Ovary (tissue), 9 donors: ENCODE data around the gene CDKAL1. TPM values are rescaled to one million over a fixed set of nuclear protein-coding genes. Genes with fewer than 3 reads are reported as not detected.

ENCODE experiments used
- DNase-seq, 5 donors: peaks; one replicate each; pipeline ENCODE4 v3.0.0-alpha.2; 2019 to 2020
- H3K27ac ChIP-seq, 2 donors: fragments of 200-600 bp; one replicate each; pipeline versions ENCODE4 v1.5.1 to v1.8.0; 2019 to 2022
- H3K27me3 ChIP-seq: fragments of 200-600 bp; one replicate; pipeline ENCODE4 v1.8.0; 2022
- H3K36me3 ChIP-seq: fragments of 200-600 bp; sonication (generic); one replicate; pipeline ENCODE4 v1.5.1; 2019
- H3K4me1 ChIP-seq: one replicate; pipeline ENCODE4 v1.8.1; 2013; ENCODE audit warnings: mild to moderate bottlenecking, moderate library complexity; ENCODE audit not compliant: insufficient read depth
- H3K4me3 ChIP-seq: fragments of 200-600 bp; sonication (generic); one replicate; pipeline ENCODE4 v1.5.1; 2017
- H3K9me3 ChIP-seq, 2 donors: fragments of 200-600 bp in 1 of 2; sonication (generic) in 1 of 2; one replicate each; pipeline versions ENCODE4 v1.5.1 to v1.8.1; 2013 to 2019; ENCODE audit warnings: mild to moderate bottlenecking in 1 of 2, moderate library complexity in 1 of 2
- EP300 ChIP-seq: sonication (generic); formaldehyde crosslinking; IDR thresholded peaks from one replicate; pipeline ENCODE4 v1.6.1; 2017; ENCODE audit warnings: antibody characterized with exemption
- POLR2A ChIP-seq: fragments of 450-650 bp; IDR thresholded peaks from one replicate; pipeline ENCODE4 v1.6.1; 2017; ENCODE audit warnings: antibody characterized with exemption, mild to moderate bottlenecking, moderate library complexity
- WGBS, 3 donors: extraction: QIAGEN DNeasy Blood & Tissue Kit in 1 of 3; methylation state at CpG; one replicate each; pipeline versions ENCODE4 v1.1.5 to v1.1.7; 2013 to 2017; 5-methylcytosine and 5-hydroxymethylcytosine counted together
- intact Hi-C, 4 donors: fragments of 100-400 bp; cut with DNase I; formaldehyde crosslinking; loops; one replicate each; pipeline versions ENCODE4 v1.11.0 to v1.15.1; 2022 to 2023
- polyA plus RNA-seq, 2 donors: library from polyadenylated mRNA; stranded (reverse); fragments of 200-250 nt in 1 of 2; fragments of 350-450 nt in 1 of 2; fragmentation: Illumina TruSeq in 1 of 2; extraction: RNeasy Lipid Tissue Mini Kit (QIAGEN cat#74804) in 1 of 2; gene quantifications; one replicate each; pipeline ENCODE4 v1.2.3, GENCODE V29; 2013 to 2014
- total RNA-seq, 7 donors: library from RNA; depleted of rRNA in 2 of 7; stranded (reverse); fragments of >200 nt in 2 of 7; fragmentation: NEBNext Ultra II Directional in 3 of 7; extraction: Animal tissue kit (Norgen Biotek cat#: 25700) in 3 of 7; gene quantifications; one replicate each; pipeline versions ENCODE4 v1.1.0 to v1.2.4, GENCODE V29; 2016 to 2023
- TF ChIP-seq, protein P1 (sequence below), 3 donors: fragments of 450-650 bp in 2 of 3; fragments of 200-600 bp in 1 of 3; IDR thresholded peaks; one replicate each; pipeline versions ENCODE4 v1.5.1 to v1.8.0; 2016 to 2022; ENCODE audit warnings: antibody characterized with exemption in 3 of 3, mild to moderate bottlenecking in 1 of 3
- donor health status: DM: no; HTN: no; CAD: no; lungs with moderate emphysema.
- donor health status: DM: no; HTN: no; CAD: no.
- donor health status: Bipolar disorder and iron deficiency.
- donor health status: DM: yes; HTN: yes; CAD: no.
- donor health status: DM: no; HTN: no; CAD: no.
- donor health status: DM: yes; HTN: yes; CAD: no.

The CDKAL1 gene
- total and polyA plus RNA-seq, 9 donors, result 6.8 to 21.3 (median 18.9) TPM

DNA sequence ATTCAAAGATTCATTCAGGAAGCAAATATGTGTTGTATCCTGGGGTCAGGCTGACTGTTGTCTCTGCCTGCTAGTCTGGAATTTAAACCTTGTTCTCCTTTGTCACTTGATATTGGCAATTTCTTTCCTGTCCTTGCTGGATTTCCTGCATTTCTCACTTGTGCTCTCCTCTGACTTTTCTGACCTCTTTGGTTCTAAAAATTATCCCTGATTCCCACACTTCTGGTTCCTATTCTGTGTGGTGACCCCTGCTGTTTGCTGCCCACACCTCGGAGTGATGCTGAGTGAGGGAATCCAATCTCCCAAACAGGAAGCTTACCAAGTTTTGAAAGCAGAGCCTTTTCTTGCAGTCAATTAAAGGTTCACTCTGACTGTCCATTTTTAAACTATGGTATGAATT, 345.3 kb downstream of the CDKAL1 start:
- 32 to 50% (median 45%) methylated on average over 1 of the region's 1 CpG for WGBS, 3 donors

DNA sequence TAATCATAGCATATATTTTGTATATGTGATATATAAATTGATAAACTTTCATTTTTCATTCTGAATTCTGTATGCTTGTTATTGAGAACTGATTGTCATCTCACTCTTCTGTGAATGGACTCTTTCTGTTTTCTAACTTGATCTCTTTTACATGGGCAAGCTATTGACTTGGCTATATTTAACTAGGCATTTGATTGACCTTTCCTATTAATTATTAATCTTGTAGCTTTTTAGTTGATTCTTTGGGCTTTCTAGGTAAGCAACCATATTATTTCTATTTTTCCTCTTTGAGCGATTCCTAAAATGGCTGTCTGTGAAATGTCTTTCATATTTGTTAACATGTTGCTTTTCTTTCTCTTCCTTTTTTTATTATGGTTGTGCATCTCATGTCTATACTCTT, 347.1 kb downstream of the CDKAL1 start:
- 94 to 100% (median 95%) methylated on average over 1 of the region's 1 CpG for WGBS, 3 donors

More for the DNA sequence above, 345.3 kb downstream of the CDKAL1 start:
- no peak overlapping the region for H3K27ac ChIP-seq
- no peaks in the 10 kb centered on the region for H3K36me3 ChIP-seq
- intact Hi-C loops, result loop anchor here in 1 of 4 donors (5.0 kb wide), 1 partner anchor 708 kb away; no protein-coding TSS in a partner anchor
- peaks cover 4% of the 10 kb centered on the region for H3K4me1 ChIP-seq
- H3K27me3 ChIP-seq, result no peaks in the 10 kb centered on the region
- TF ChIP-seq POLR2A (no peak), EP300 (no peak)
- TF ChIP-seq, protein P1, sequence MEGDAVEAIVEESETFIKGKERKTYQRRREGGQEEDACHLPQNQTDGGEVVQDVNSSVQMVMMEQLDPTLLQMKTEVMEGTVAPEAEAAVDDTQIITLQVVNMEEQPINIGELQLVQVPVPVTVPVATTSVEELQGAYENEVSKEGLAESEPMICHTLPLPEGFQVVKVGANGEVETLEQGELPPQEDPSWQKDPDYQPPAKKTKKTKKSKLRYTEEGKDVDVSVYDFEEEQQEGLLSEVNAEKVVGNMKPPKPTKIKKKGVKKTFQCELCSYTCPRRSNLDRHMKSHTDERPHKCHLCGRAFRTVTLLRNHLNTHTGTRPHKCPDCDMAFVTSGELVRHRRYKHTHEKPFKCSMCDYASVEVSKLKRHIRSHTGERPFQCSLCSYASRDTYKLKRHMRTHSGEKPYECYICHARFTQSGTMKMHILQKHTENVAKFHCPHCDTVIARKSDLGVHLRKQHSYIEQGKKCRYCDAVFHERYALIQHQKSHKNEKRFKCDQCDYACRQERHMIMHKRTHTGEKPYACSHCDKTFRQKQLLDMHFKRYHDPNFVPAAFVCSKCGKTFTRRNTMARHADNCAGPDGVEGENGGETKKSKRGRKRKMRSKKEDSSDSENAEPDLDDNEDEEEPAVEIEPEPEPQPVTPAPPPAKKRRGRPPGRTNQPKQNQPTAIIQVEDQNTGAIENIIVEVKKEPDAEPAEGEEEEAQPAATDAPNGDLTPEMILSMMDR (IDR thresholded peaks at IDR 0.05), result no peak
- DNase-seq, result no peak
- no peak overlapping the region for H3K4me3 ChIP-seq
- no peaks in the 10 kb centered on the region for H3K9me3 ChIP-seq

DNA sequence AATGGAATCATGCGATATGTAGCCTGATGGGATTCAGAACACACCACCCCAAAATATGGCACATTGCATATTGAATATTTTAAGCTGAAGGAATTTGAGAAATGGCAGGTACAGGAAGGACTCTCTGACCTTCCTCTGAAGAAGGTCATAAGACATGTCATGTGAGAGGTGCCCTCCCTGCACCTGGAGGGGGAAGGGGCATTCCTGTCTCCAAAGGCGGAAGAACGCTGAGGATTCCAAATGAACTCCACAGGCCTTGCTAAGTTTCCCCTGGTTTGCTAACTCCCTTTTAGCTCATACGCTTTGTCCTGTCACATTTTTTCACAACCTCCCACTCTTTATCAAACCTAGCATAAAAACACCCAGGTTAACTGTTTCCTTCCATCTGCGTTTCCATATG, 347.8 kb downstream of the CDKAL1 start:
- WGBS, 3 donors, result 81 to 100% (median 97%) methylated on average over 5 of the region's 5 CpGs
- no peaks in the 10 kb centered on the region for H3K36me3 ChIP-seq
- no peak overlapping the region for H3K4me3 ChIP-seq
- H3K9me3 ChIP-seq, result no peaks in the 10 kb centered on the region
- peaks cover 4% of the 10 kb centered on the region for H3K4me1 ChIP-seq
- no peak overlapping the region for H3K27ac ChIP-seq
- TF ChIP-seq, protein P1 (IDR thresholded peaks at IDR 0.05), result no peak
- TF ChIP-seq POLR2A, result no peak
- no peak for TF ChIP-seq EP300
- no peaks in the 10 kb centered on the region for H3K27me3 ChIP-seq
- intact Hi-C loops, result no loop called here
- DNase-seq, result no peak

More for the DNA sequence above, 347.1 kb downstream of the CDKAL1 start:
- TF ChIP-seq EP300 (no peak), POLR2A (no peak)
- TF ChIP-seq, protein P1 (IDR thresholded peaks at IDR 0.05), result no peak
- no peaks in the 10 kb centered on the region for H3K27me3 ChIP-seq
- peaks cover 4% of the 10 kb centered on the region for H3K4me1 ChIP-seq
- H3K9me3 ChIP-seq, result no peaks in the 10 kb centered on the region
- no peaks in the 10 kb centered on the region for H3K36me3 ChIP-seq
- H3K27ac ChIP-seq, result no peak overlapping the region
- no peak overlapping the region for H3K4me3 ChIP-seq
- no peak for DNase-seq
- intact Hi-C loops, result no loop called here

DNA sequence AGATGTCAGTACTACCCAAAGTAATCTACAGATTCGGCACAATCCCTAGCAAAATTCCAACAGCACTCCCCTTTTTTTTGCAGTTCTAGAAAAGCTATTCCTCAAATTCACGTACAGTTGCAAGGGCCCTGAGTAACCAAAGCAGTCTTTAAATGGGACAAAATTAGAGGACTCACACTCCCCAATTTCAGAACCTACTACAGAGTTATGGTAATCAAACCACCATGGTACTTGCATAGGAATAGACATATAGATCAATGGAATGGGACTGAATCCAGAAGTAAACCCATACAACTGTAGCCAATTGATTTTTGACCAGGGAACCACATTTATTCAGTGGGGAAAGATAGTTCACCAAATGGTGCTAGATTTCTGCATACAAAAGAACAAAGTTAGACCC, 350.8 kb downstream of the CDKAL1 start:
- no peak overlapping the region for H3K4me3 ChIP-seq
- 97 to 98% (median 97%) methylated on average over 2 of the region's 2 CpGs for WGBS, 3 donors
- no peaks in the 10 kb centered on the region for H3K27me3 ChIP-seq
- no peak overlapping the region for H3K27ac ChIP-seq
- H3K36me3 ChIP-seq, result no peaks in the 10 kb centered on the region
- DNase-seq, result no peak
- H3K4me1 ChIP-seq, result no peaks in the 10 kb centered on the region
- TF ChIP-seq EP300 (no peak), POLR2A (no peak)
- TF ChIP-seq, protein P1 (IDR thresholded peaks at IDR 0.05), result no peak
- intact Hi-C loops, result no loop called here
- no peaks in the 10 kb centered on the region for H3K9me3 ChIP-seq
